ENCODE results near the gene SPARCL1.

SPARCL1 gene

DNA sequence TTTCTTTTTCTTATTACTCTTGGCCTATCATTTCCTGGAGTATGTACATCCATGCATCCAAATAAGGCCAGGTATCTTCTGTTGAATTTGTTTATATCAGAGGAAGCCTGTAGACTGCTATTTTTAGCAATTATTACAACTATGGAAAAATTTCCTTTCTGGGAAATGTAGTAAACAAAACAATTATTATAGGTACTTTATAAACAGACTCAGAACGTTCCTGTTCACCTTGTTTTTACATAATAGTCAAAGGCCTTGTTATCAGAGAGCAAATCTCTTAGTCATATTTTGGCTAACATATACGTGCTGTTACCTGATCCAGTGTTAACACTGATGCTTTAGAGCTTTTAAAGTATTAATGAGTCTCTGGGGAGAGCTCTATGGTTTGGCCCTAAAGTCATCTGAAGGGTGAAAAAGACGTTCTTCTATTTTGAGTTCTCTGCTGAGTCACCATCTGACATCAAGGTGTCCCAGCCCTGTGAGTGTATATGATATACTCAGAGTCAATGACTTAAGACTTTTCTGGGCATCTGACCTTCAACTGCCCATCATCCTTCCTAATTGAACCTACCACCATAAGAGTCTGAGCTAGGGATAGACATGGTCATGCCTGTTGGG, 7.3 kb downstream of the SPARCL1 start:
- Histone ChIP-seq H3K4me3 (ENCODE audit: low read length) (no peak overlapping the region), H3K9me3 (ENCODE audit: control insufficient read depth, insufficient read depth, low read length) (no peaks in the 10 kb centered on the region; the same call in 1 of the 2 replicates), H3K27me3 (ENCODE audit: control insufficient read depth, insufficient read depth, low read length) (no peaks in the 10 kb centered on the region), H3K27ac (ENCODE audit: low read length) (no peak overlapping the region), H3K4me1 (ENCODE audit: control insufficient read depth, insufficient read depth, low read length) (peaks cover 1% of the 10 kb centered on the region; the same call in 1 of the 2 replicates), H3K36me3 (ENCODE audit: control insufficient read depth, insufficient read depth, low read length) (no peaks in the 10 kb centered on the region)
- DNase-seq (ENCODE audit: low read depth, low spot score): no peak
- no CpG with 5 or more reads among the region's 3 CpGs for WGBS (ENCODE audit: insufficient coverage, insufficient read length)

DNA sequence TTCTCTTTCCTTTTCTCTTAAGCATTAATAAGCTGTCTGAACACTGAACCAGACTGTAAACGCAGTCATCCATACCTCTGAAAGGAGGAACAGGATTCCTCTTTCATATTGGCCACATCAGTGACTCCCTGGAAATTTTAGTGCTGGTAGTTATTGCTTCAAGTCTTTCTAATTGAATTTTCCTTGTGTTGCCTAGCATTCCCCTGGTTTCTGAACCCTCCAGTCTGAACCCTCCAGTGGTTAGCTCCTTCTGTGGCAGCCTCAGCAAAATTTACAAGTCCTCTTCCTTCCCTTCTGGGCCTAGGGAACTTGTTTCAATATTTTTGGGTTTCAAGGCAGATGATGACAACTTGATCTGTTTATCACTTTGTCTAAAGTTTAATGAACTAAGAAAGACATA, 7.9 kb downstream of the SPARCL1 start:
- WGBS (ENCODE audit: insufficient coverage, insufficient read length): no CpG with 5 or more reads among the region's 1 CpG
- Histone ChIP-seq H3K36me3 (ENCODE audit: control insufficient read depth, insufficient read depth, low read length) (no peaks in the 10 kb centered on the region), H3K27me3 (ENCODE audit: control insufficient read depth, insufficient read depth, low read length) (no peaks in the 10 kb centered on the region), H3K4me3 (ENCODE audit: low read length) (no peak overlapping the region), H3K9me3 (ENCODE audit: control insufficient read depth, insufficient read depth, low read length) (no peaks in the 10 kb centered on the region; the same call in 1 of the 2 replicates), H3K4me1 (ENCODE audit: control insufficient read depth, insufficient read depth, low read length) (peaks cover 1% of the 10 kb centered on the region; the same call in 1 of the 2 replicates), H3K27ac (ENCODE audit: low read length) (no peak overlapping the region)
- no peak for DNase-seq (ENCODE audit: low read depth, low spot score)

DNA sequence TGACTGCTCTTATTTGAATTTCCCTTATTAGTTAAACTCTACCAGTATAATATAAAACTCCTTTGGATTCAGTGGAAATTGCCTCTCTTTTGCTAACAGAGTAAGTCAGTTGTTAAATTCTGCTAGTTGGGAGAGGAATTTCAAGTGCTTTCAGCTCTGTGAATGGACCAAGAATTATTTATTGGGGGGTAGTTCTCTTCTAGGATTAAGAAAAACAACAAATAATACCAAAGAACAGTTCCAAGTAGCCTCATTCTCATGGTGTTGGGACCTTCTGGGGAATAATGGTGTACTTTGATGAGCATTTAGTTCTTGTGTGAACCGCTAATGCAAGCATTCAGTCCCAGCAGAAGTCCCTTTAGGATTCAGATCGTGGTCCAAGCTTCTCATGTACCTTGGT, 11.6 kb downstream of the SPARCL1 start:
- no peaks in the 10 kb centered on the region for H3K27me3 ChIP-seq (ENCODE audit: control insufficient read depth, insufficient read depth, low read length)
- no peaks in the 10 kb centered on the region for H3K9me3 ChIP-seq (ENCODE audit: control insufficient read depth, insufficient read depth, low read length)
- no peak for DNase-seq (ENCODE audit: low read depth, low spot score)
- no CpG with 5 or more reads among the region's 2 CpGs for WGBS (ENCODE audit: insufficient coverage, insufficient read length)
- H3K36me3 ChIP-seq (ENCODE audit: control insufficient read depth, insufficient read depth, low read length): no peaks in the 10 kb centered on the region
- H3K4me3 ChIP-seq (ENCODE audit: low read length): no peak overlapping the region
- H3K4me1 ChIP-seq (ENCODE audit: control insufficient read depth, insufficient read depth, low read length): peaks cover 1% of the 10 kb centered on the region; the same call in 1 of the 2 replicates
- H3K27ac ChIP-seq (ENCODE audit: low read length): no peak overlapping the region

DNA sequence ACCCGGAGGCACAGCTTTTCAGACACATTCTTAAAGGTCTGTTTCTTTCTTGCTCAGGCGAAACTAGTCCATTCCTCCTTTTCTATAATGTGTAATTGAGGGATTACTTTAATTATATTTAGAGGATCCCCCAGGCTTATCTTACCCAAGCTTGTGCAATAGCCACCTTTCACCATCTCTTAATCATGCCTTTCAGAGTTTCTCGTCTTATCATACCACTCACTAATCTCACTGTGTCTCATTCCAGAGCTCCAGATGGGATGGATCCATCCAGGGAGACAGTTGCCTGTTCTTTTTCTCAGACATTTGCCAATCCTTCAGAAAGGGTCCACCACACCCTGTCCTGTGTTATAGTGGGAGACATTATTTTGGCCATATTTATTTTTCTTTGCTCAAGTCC, 12.5 kb downstream of the SPARCL1 start:
- no peaks in the 10 kb centered on the region for H3K9me3 ChIP-seq (ENCODE audit: control insufficient read depth, insufficient read depth, low read length)
- peaks cover 1% of the 10 kb centered on the region; the same call in 1 of the 2 replicates for H3K4me1 ChIP-seq (ENCODE audit: control insufficient read depth, insufficient read depth, low read length)
- WGBS (ENCODE audit: insufficient coverage, insufficient read length): no CpG with 5 or more reads among the region's 3 CpGs
- no peaks in the 10 kb centered on the region for H3K36me3 ChIP-seq (ENCODE audit: control insufficient read depth, insufficient read depth, low read length)
- H3K4me3 ChIP-seq (ENCODE audit: low read length): no peak overlapping the region
- DNase-seq (ENCODE audit: low read depth, low spot score): no peak
- H3K27ac ChIP-seq (ENCODE audit: low read length): no peak overlapping the region
- no peaks in the 10 kb centered on the region for H3K27me3 ChIP-seq (ENCODE audit: control insufficient read depth, insufficient read depth, low read length)

DNA sequence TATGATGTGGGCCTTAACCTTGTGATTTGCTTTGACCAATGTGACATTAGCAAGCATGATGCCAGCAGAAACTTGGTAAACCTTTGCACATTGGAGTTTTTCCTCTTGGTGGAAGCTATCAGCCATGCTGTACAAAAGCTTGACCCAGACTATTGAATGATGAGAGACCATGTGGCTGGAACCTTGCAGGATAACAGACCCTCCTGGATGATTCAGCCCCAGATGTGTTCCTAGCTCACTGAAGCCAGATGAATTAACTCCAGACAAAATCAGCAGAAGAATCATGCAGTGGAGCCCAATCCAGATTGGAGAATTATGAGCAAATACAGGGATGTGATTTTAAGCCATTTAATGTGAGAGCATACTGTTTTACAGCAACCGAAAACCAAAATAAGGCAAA, 16.8 kb downstream of the SPARCL1 start:
- H3K4me1 ChIP-seq (ENCODE audit: control insufficient read depth, insufficient read depth, low read length): no peaks in the 10 kb centered on the region
- H3K36me3 ChIP-seq (ENCODE audit: control insufficient read depth, insufficient read depth, low read length): no peaks in the 10 kb centered on the region
- WGBS (ENCODE audit: insufficient coverage, insufficient read length): no CpG with 5 or more reads among the region's 1 CpG
- DNase-seq (ENCODE audit: low read depth, low spot score): no peak
- no peak overlapping the region for H3K4me3 ChIP-seq (ENCODE audit: low read length)
- no peaks in the 10 kb centered on the region for H3K27me3 ChIP-seq (ENCODE audit: control insufficient read depth, insufficient read depth, low read length)
- no peak overlapping the region for H3K27ac ChIP-seq (ENCODE audit: low read length)
- no peaks in the 10 kb centered on the region for H3K9me3 ChIP-seq (ENCODE audit: control insufficient read depth, insufficient read depth, low read length)

DNA sequence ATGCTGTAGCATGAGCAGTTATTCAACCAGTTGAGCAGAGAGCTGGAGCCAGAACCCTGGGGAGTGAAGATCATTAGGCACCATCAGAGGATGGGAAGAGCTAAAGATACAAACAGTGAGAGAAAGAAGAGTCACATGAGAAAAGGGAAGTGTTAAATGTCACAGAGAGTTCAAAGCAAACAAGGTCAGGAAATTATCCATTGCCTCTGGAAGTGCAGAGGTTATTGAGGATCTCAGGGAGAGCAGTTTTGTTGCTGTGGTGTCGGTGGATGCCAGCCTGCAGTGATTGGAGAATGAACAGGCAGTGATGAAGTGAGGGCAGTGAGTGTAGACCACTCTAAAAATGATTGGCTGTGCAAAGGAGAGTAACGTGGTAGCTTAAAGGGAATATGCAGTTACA, 17.7 kb downstream of the SPARCL1 start:
- WGBS (ENCODE audit: insufficient coverage, insufficient read length): no CpG with 5 or more reads among the region's 2 CpGs
- Histone ChIP-seq H3K27ac (ENCODE audit: low read length) (no peak overlapping the region), H3K36me3 (ENCODE audit: control insufficient read depth, insufficient read depth, low read length) (no peaks in the 10 kb centered on the region), H3K4me3 (ENCODE audit: low read length) (no peak overlapping the region), H3K27me3 (ENCODE audit: control insufficient read depth, insufficient read depth, low read length) (no peaks in the 10 kb centered on the region), H3K4me1 (ENCODE audit: control insufficient read depth, insufficient read depth, low read length) (no peaks in the 10 kb centered on the region), H3K9me3 (ENCODE audit: control insufficient read depth, insufficient read depth, low read length) (no peaks in the 10 kb centered on the region)
- DNase-seq (ENCODE audit: low read depth, low spot score): no peak

DNA sequence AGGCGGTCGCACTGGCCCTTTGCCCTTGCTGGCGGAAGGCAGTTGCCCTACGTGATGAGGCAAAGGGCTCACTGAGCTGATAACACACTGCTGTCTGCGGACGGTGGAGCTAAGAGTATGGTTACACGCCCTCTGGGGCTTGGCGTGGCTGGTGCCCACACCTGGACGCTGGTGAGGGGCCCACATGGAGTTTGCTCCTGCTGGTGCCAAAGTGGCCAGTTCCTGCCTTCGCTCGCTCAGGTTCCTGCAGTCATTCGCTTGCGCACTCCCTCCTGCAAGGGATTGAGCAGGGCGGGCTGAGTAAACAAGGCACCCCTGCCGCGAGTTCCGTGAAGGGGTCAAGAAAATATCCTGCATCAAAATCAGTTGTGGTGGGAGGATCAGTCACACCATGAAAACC, 18.4 kb downstream of the SPARCL1 start:
- DNase-seq (ENCODE audit: low read depth, low spot score): no peak
- no peaks in the 10 kb centered on the region for H3K36me3 ChIP-seq (ENCODE audit: control insufficient read depth, insufficient read depth, low read length)
- WGBS (ENCODE audit: insufficient coverage, insufficient read length): no CpG with 5 or more reads among the region's 17 CpGs
- H3K9me3 ChIP-seq (ENCODE audit: control insufficient read depth, insufficient read depth, low read length): no peaks in the 10 kb centered on the region
- no peak overlapping the region for H3K27ac ChIP-seq (ENCODE audit: low read length)
- H3K27me3 ChIP-seq (ENCODE audit: control insufficient read depth, insufficient read depth, low read length): no peaks in the 10 kb centered on the region
- H3K4me1 ChIP-seq (ENCODE audit: control insufficient read depth, insufficient read depth, low read length): no peaks in the 10 kb centered on the region
- no peak overlapping the region for H3K4me3 ChIP-seq (ENCODE audit: low read length)

DNA sequence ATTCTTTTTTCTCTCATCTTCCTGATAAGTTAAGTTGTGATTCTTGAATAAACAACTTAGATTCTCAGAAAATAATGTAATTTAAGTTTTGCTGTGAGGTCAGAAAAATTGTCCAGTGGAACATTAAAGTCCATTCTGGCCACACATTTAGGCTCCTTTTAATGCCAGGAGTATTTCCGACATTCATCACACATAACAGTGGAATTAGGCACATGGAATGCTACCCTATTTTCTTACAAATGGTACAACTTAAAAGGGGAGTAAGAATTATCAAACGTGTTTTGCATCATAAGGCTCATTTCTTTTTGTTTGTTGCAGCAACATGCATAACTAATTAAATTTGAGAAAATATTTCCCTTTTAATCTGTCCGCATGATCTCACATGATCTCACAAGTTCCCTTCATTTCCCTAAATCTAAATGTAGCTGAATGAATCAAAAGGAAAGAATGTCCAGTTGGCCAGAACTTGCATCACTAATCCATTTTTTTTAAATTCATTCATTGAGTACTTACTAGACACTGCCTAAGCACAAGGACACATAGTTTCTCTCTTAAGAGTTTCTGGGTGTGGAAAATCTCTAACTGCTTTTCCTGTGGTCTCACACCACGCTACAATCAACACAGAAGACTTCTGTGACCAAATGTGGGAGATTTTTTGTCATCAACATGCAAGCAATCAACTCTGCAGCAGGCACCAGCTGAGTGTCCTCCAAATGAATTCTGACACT, 22.0 kb downstream of the SPARCL1 start:
- Histone ChIP-seq H3K4me3 (ENCODE audit: low read length) (no peak overlapping the region), H3K4me1 (ENCODE audit: control insufficient read depth, insufficient read depth, low read length) (no peaks in the 10 kb centered on the region), H3K36me3 (ENCODE audit: control insufficient read depth, insufficient read depth, low read length) (no peaks in the 10 kb centered on the region), H3K9me3 (ENCODE audit: control insufficient read depth, insufficient read depth, low read length) (no peaks in the 10 kb centered on the region), H3K27me3 (ENCODE audit: control insufficient read depth, insufficient read depth, low read length) (no peaks in the 10 kb centered on the region), H3K27ac (ENCODE audit: low read length) (no peak overlapping the region)
- no peak for DNase-seq (ENCODE audit: low read depth, low spot score)
- WGBS (ENCODE audit: insufficient coverage, insufficient read length): no CpG with 5 or more reads among the region's 4 CpGs

DNA sequence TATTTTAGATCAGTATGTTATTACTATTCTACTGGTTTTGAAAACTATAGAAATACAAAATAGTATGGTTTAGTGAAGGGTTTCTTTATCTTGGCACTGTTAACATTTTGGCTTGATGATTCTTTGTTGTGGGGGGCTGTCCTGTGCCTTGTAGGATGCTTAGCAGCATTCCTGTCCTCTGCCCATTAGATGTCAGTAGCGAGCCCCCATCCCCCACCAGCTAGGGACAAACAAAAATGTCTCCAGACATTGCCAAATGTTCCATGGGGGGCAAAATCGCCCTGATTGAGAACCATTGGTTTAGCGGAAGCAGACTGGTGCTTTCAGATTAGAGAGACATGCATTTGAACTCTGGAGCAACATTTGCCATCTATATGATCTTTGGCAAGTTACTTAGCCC, 23.3 kb downstream of the SPARCL1 start:
- no peak overlapping the region for H3K4me3 ChIP-seq (ENCODE audit: low read length)
- H3K4me1 ChIP-seq (ENCODE audit: control insufficient read depth, insufficient read depth, low read length): no peaks in the 10 kb centered on the region
- no peaks in the 10 kb centered on the region for H3K36me3 ChIP-seq (ENCODE audit: control insufficient read depth, insufficient read depth, low read length)
- DNase-seq (ENCODE audit: low read depth, low spot score): no peak
- no peaks in the 10 kb centered on the region for H3K9me3 ChIP-seq (ENCODE audit: control insufficient read depth, insufficient read depth, low read length)
- WGBS (ENCODE audit: insufficient coverage, insufficient read length): no CpG with 5 or more reads among the region's 3 CpGs
- no peak overlapping the region for H3K27ac ChIP-seq (ENCODE audit: low read length)
- H3K27me3 ChIP-seq (ENCODE audit: control insufficient read depth, insufficient read depth, low read length): no peaks in the 10 kb centered on the region

DNA sequence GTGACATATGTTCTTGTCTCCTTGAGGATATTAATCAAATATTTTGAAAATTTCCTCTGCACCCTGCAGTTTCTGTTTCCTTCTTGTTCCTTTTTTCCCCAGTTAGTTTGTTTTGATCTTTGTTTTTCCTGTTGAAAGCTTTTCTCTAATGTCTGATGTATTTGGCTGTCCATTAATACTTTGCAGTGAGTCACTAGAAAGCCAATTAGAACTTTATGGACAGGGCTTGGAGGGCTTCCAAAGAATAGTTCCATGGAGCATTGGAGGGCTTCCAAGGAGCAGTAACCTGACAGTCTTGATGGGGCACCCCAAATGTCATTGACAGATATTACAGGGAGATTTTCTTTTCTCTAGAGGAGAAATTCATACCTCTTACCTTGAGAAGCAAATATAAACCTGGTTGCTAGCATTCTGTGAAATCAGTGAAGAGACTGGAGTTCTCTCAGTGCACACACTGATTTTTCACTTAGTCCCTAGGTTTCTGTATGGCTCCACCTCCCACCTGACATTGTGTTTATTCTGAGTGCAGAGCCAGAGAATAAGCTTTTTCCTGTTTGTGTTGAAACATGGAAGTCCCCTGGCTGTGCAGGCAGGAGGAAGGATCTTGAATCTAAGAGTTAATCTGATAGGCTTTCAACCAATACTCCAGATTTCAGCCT, 26.5 kb downstream of the SPARCL1 start:
- Histone ChIP-seq H3K4me1 (ENCODE audit: control insufficient read depth, insufficient read depth, low read length) (no peaks in the 10 kb centered on the region), H3K27ac (ENCODE audit: low read length) (no peak overlapping the region), H3K27me3 (ENCODE audit: control insufficient read depth, insufficient read depth, low read length) (no peaks in the 10 kb centered on the region), H3K36me3 (ENCODE audit: control insufficient read depth, insufficient read depth, low read length) (no peaks in the 10 kb centered on the region), H3K9me3 (ENCODE audit: control insufficient read depth, insufficient read depth, low read length) (no peaks in the 10 kb centered on the region), H3K4me3 (ENCODE audit: low read length) (no peak overlapping the region)
- DNase-seq (ENCODE audit: low read depth, low spot score): no peak

Measured in iPS DF 6.9 (cell line).